HG02973 (cell line): ENCODE measurements around the gene FBXO36.

ENCODE experiments used
- ATAC-seq: cut with Tn5 transposase; IDR thresholded peaks from one replicate; pipeline ENCODE4 v1.9.1; 2021; ENCODE audit warnings: moderate library complexity; ENCODE audit not compliant: unreplicated experiment

FBXO36 gene

DNA sequence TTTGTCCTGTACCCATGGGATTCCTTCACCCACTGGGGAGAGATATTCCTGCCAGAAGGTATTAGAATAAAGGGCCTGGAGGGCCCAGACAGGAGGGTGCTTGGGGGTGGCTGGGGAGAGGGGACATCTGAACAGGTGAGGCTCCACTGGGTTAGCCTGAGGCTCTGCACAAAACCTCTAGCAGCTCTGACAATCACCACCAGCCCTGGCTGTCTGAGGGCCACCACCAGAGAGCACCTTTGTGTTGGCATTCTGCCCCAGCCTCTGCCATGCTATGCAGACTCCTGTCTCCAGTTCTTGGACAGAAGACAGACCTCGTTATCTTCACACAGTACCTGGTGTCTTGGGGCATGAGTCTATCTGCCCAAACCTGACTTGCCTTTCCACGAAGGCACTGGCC is 121.2 kb downstream of the FBXO36 start:
- no peak for ATAC-seq

DNA sequence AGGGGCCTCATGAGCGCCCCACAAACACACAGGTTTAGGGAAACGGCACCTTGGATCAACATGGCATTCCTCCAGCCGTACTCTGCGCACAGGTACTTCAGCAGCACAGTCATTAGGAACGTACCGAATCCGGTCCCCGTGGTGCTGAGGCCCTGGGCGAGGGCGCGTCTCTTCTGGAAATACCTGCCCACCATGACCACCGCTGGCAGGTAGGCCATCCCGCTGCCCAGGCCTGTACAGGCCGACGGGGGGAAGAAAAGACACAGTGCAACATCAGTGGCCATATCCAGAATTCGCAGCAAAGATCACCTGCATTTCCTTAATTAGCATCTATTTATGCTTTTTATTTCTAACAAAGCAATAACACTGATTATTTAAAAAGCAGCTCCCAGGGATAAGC is 124.2 kb downstream of the FBXO36 start:
- no peak for ATAC-seq

DNA sequence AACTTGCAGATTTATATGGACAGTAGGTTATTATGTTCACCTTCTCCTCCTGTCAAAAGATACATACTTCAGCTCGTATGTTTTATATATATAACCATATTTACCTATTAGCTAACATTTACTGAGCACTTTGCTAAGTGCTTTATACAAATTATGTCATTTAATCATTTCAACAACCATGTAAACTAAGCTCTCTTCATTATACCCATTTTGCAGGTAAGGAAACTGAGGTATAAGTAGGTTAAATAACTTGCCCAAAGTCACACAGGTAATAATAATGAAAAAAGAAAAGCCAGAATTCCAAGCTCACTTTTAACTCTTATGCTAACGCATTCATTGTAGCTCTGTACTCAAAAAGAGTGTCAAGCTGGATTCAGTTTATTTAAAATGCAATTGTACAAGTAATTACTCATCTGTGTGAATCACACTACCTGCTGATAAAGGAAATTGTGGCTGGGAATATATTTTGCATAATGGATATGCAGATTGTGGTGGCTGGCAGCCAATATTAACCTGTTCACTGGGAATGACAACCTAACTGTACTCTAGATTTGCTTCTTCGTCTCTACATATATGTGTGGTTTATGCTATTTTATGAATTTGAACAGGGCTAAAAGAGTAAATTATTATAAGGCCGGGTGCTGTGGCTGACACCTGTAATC is 125.8 kb downstream of the FBXO36 start:
- ATAC-seq = no peak

DNA sequence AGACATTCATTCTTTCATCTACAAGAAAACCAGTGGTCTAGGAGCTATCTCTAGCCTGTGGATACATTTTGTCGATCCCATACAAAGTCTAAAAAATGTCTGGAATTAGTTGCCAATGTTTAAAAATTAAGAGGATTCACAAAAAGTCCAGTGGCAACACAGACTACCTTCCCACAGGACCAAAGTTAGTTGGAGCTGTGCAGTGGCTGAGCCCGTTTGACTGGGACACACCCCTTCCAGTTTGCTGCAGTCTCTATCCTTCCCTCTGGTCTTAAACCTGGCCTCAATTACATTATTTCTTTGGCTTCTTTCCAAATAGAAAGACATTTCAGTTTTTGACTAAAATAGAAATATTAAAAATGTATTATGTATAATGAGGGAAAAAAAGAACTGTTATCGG is 127.8 kb downstream of the FBXO36 start:
- no peak for ATAC-seq

DNA sequence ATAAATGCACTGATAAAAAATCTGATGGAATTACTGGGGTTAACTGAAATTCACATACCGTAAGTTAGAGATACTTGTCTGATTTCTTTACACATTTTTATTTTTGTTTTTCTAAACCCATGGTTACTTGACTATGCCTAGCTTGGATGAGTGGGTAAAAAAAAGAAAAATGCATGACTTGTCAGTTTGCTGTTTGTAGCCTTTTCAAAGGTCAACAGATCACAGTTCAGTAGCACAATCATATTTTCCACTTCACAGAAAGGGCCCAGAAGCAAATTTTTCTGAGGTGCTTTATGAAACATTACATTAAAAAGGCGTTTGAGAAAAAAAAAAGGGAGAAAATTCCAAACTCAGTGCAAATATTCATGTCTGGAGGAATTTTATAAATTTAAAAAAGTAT is 130.0 kb downstream of the FBXO36 start:
- ATAC-seq = no peak

DNA sequence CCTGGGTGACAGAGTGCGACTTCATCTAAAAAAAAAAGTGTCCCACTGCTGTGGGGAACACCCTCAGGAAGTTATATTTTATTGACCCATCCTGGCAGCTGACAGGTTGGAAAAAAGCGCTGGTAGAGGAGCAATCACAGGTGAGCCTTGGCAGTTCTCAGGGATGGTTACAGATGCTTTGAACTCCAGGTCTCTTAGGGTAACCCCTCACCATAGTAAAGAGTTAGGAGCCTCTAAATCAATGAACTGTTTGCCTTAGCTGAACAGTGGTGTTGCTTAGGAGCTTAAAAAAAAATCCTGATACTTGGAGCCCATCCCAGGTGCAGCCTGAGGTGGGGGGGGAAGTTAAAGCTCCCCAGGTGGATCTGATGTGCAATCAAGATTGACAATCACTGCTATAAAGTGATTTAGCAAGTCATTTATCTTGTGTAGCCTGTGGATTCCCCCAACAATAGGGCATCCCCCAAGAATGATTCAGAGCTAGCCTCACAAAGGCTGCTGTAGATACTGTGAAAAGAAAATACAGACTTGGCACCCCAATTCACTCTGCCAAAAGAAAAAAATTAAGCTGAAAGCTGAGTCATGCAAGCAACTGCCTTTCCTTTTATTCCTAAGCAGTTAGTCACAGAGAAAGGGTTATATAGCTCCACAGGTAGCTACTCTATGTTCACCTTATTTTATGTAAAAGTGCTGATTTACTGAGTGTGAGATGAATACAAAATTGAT is 131.6 kb downstream of the FBXO36 start:
- no peak for ATAC-seq

DNA sequence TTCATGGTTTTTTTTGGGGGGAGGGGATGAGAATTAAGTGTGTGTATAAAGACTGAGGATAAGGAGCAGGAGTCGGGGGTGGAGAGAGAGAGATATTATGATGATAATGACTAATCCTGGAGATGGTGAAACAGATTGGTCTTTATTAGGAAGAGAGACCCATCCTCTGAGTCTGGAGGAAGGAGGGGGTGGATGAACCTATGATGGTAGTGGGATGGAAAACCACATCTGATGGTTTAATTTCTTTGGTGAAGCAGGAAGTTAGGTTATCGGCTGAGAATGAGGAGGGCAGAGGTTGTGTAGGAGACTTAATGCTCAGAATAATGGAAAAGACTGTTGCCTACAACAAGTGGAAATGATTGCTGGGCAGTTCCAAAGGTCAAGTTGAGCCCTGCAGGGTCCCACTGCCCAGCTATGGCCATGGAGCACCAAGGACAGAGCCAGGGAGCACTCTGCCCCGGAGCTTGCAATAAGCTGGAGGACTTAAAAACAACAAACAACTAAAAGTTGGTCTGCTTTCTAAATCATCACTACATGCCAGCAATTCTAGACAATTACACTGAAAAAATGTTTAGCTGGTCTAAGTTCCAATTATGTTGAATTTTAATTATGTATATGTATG is 138.5 kb downstream of the FBXO36 start:
- ATAC-seq = no peak
